Adipose tissue (tissue), 3 donors: ENCODE results near the gene ALOX5. TPM values are rescaled to one million over a fixed set of nuclear protein-coding genes. Genes with fewer than 3 reads are reported as not detected.
"Not testable (repeated sequence)": the region's sequence is repeated elsewhere in the genome, so short reads cannot be mapped to it uniquely, and the experiment has no call there.

Experiments
- H3K27ac ChIP-seq: one replicate; pipeline ENCODE4 v1.5.1; 2013; ENCODE audit warnings: low read depth, low read length
- WGBS, 3 donors: extraction: QIAGEN DNeasy Blood & Tissue Kit; methylation state at CpG; one replicate each; pipeline ENCODE4 v1.1.7; 2013; 5-methylcytosine and 5-hydroxymethylcytosine counted together
- polyA plus RNA-seq, 3 donors: library from polyadenylated mRNA; stranded (reverse); fragments of 200-250 nt; gene quantifications; one replicate each; pipeline ENCODE4 v1.2.3, GENCODE V29; 2013
- donor health status: healthy with polysubstance abuse.
- donor health status: Bipolar disorder and iron deficiency.
- donor health status: healthy.

ALOX5 gene
- polyA plus RNA-seq, 3 donors, result 11.7 to 45.0 (median 23.4) TPM

- no peak overlapping the region for H3K27ac ChIP-seq
- WGBS, 3 donors, result 60 to 93% (median 78%) methylated on average over 2 of the region's 2 CpGs
These were observed 97.0 kb downstream of the ALOX5 start for GRCh38 chr10:45471059-45471458.

- WGBS, 3 donors, result 60 to 74% (median 72%) methylated on average over 8 of the region's 8 CpGs
- no peak overlapping the region for H3K27ac ChIP-seq
These were observed 97.7 kb downstream of the ALOX5 start for GRCh38 chr10:45471531-45472310.

- H3K27ac ChIP-seq, result no peak overlapping the region
- 47 to 88% (median 88%) methylated on average over 4 of the region's 4 CpGs for WGBS, 3 donors
These were observed 99.1 kb downstream of the ALOX5 start for GRCh38 chr10:45473126-45473525.

GRCh38 chr10:45476559-45476958 lies 102.5 kb downstream of the ALOX5 start:
- H3K27ac ChIP-seq, result no peak overlapping the region
- WGBS, 3 donors, result 91 to 100% (median 93%) methylated on average over 1 of the region's 1 CpG

GRCh38 chr10:45480294-45480693 lies 106.3 kb downstream of the ALOX5 start:
- WGBS, 3 donors, result 91 to 98% (median 94%) methylated on average over 2 of the region's 2 CpGs
- H3K27ac ChIP-seq, result no peak overlapping the region

- H3K27ac ChIP-seq, result not testable (repeated sequence)
- 97 to 98% (median 98%) methylated on average over 4 of the region's 4 CpGs for WGBS, 3 donors
These were observed 107.1 kb downstream of the ALOX5 start for GRCh38 chr10:45481100-45481499.

- 92 to 97% (median 96%) methylated on average over 3 of the region's 3 CpGs for WGBS, 3 donors
These were observed 109.0 kb downstream of the ALOX5 start for GRCh38 chr10:45483002-45483401.

GRCh38 chr10:45487735-45488134 lies 113.7 kb downstream of the ALOX5 start:
- H3K27ac ChIP-seq, result no peak overlapping the region
- WGBS, 3 donors, result 95 to 96% (median 96%) methylated on average over 2 of the region's 2 CpGs

More at GRCh38 chr10:45483002-45483401, 109.0 kb downstream of the ALOX5 start:
- no peak overlapping the region for H3K27ac ChIP-seq

GRCh38 chr10:45488365-45488764 lies 114.3 kb downstream of the ALOX5 start:
- no peak overlapping the region for H3K27ac ChIP-seq
- 93 to 98% (median 96%) methylated on average over 10 of the region's 10 CpGs for WGBS, 3 donors

GRCh38 chr10:45490277-45490676 lies 116.3 kb downstream of the ALOX5 start:
- 96 to 99% (median 99%) methylated on average over 3 of the region's 3 CpGs for WGBS, 3 donors
- H3K27ac ChIP-seq, result no peak overlapping the region

- no peak overlapping the region for H3K27ac ChIP-seq
- 81 to 94% (median 92%) methylated on average over 7 of the region's 7 CpGs for WGBS, 3 donors
These were observed 117.0 kb downstream of the ALOX5 start for GRCh38 chr10:45491061-45491460.

Other genes starting within 250 kb of the ALOX5 start
- under 1 TPM in 2 of 3 donors, not detected in 1; 0.04 to 0.08 TPM for gene OR13A1, start 58.6 kb upstream of the ALOX5 start, polyA plus RNA-seq